ENCODE results near the gene ZSWIM1.
A peak's percentile ranks its signal among the peaks of the same experiment; 100 is the strongest.

ZSWIM1 gene

GRCh38 chr20:45852326-45852725, 28.7 kb upstream of the ZSWIM1 start:
- TF ChIP-seq, protein P1, sequence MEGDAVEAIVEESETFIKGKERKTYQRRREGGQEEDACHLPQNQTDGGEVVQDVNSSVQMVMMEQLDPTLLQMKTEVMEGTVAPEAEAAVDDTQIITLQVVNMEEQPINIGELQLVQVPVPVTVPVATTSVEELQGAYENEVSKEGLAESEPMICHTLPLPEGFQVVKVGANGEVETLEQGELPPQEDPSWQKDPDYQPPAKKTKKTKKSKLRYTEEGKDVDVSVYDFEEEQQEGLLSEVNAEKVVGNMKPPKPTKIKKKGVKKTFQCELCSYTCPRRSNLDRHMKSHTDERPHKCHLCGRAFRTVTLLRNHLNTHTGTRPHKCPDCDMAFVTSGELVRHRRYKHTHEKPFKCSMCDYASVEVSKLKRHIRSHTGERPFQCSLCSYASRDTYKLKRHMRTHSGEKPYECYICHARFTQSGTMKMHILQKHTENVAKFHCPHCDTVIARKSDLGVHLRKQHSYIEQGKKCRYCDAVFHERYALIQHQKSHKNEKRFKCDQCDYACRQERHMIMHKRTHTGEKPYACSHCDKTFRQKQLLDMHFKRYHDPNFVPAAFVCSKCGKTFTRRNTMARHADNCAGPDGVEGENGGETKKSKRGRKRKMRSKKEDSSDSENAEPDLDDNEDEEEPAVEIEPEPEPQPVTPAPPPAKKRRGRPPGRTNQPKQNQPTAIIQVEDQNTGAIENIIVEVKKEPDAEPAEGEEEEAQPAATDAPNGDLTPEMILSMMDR (IDR thresholded peaks at IDR 0.05; ENCODE audit: insufficient read depth, low read length), result no peak
- TF ChIP-seq POLR2AphosphoS5 (IDR thresholded peaks at IDR 0.05; ENCODE audit: low read depth), result no peak
- TF ChIP-seq SPI1 (IDR thresholded peaks at IDR 0.05; ENCODE audit: borderline replicate concordance, low read depth), result no peak
- no peak for TF ChIP-seq GABPA (IDR thresholded peaks at IDR 0.05; ENCODE audit: low read depth)
- TF ChIP-seq, protein P2, sequence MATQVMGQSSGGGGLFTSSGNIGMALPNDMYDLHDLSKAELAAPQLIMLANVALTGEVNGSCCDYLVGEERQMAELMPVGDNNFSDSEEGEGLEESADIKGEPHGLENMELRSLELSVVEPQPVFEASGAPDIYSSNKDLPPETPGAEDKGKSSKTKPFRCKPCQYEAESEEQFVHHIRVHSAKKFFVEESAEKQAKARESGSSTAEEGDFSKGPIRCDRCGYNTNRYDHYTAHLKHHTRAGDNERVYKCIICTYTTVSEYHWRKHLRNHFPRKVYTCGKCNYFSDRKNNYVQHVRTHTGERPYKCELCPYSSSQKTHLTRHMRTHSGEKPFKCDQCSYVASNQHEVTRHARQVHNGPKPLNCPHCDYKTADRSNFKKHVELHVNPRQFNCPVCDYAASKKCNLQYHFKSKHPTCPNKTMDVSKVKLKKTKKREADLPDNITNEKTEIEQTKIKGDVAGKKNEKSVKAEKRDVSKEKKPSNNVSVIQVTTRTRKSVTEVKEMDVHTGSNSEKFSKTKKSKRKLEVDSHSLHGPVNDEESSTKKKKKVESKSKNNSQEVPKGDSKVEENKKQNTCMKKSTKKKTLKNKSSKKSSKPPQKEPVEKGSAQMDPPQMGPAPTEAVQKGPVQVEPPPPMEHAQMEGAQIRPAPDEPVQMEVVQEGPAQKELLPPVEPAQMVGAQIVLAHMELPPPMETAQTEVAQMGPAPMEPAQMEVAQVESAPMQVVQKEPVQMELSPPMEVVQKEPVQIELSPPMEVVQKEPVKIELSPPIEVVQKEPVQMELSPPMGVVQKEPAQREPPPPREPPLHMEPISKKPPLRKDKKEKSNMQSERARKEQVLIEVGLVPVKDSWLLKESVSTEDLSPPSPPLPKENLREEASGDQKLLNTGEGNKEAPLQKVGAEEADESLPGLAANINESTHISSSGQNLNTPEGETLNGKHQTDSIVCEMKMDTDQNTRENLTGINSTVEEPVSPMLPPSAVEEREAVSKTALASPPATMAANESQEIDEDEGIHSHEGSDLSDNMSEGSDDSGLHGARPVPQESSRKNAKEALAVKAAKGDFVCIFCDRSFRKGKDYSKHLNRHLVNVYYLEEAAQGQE (IDR thresholded peaks at IDR 0.05; ENCODE audit: insufficient replicate concordance, low read depth), result no peak
- Histone ChIP-seq H3K27me3 (ENCODE audit: insufficient read depth, poor library complexity, severe bottlenecking) (no peaks in the 10 kb centered on the region), H3K4me3 (replicated peaks; ENCODE audit: insufficient read depth, low read length) (no peak overlapping the region), H3K27ac (replicated peaks) (no peak overlapping the region)
- DNase-seq (ENCODE audit: low read depth in 1 of 2, low spot score in 1 of 2), result no peak

DNA sequence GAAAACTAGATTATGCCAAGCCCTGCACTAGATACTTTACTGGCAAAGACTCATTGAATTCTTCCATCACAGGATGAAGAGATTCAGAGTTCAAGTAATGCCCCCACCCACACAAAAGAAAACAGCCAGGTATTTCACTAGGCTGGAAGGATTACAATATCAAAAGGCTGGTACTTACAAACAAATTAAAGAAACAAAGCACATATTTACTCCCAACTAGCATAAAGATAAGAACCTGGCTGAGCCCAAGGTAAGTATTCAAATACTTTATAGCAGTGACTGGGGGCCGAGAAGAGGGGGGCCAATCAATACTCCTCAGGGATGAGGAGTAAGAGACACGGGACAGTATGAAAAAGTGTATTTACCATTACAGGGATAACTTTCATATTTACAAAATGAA, 27.5 kb upstream of the ZSWIM1 start:
- no peak overlapping the region for H3K4me3 ChIP-seq (replicated peaks; ENCODE audit: insufficient read depth, low read length)
- no peak for DNase-seq (ENCODE audit: low read depth in 1 of 2, low spot score in 1 of 2)
- H3K27me3 ChIP-seq (ENCODE audit: insufficient read depth, poor library complexity, severe bottlenecking), result no peaks in the 10 kb centered on the region
- H3K27ac ChIP-seq (replicated peaks), result no peak overlapping the region
- TF ChIP-seq POLR2AphosphoS5 (IDR thresholded peaks at IDR 0.05; ENCODE audit: low read depth) (no peak), SPI1 (IDR thresholded peaks at IDR 0.05; ENCODE audit: borderline replicate concordance, low read depth) (no peak), GABPA (IDR thresholded peaks at IDR 0.05; ENCODE audit: low read depth) (no peak)
- TF ChIP-seq, protein P1 (IDR thresholded peaks at IDR 0.05; ENCODE audit: insufficient read depth, low read length), result no peak
- TF ChIP-seq, protein P2 (IDR thresholded peaks at IDR 0.05; ENCODE audit: insufficient replicate concordance, low read depth), result no peak

- TF ChIP-seq POLR2AphosphoS5 (IDR thresholded peaks at IDR 0.05; ENCODE audit: low read depth) (peak; percentile 69; the same call in 1 of the 2 replicates), SPI1 (IDR thresholded peaks at IDR 0.05; ENCODE audit: borderline replicate concordance, low read depth) (peak; percentile 55; the same call in 1 of the 2 replicates), GABPA (IDR thresholded peaks at IDR 0.05; ENCODE audit: low read depth) (peak; percentile 98)
- TF ChIP-seq, protein P1 (IDR thresholded peaks at IDR 0.05; ENCODE audit: insufficient read depth, low read length), result no peak
- TF ChIP-seq, protein P2 (IDR thresholded peaks at IDR 0.05; ENCODE audit: insufficient replicate concordance, low read depth), result peak; percentile 41
- no peaks in the 10 kb centered on the region for H3K27me3 ChIP-seq (ENCODE audit: insufficient read depth, poor library complexity, severe bottlenecking)
- H3K27ac ChIP-seq (replicated peaks), result peak within 1 kb of the TSS; percentile 77
- peak; percentile 99 to 100 for DNase-seq (ENCODE audit: low read depth in 1 of 2, low spot score in 1 of 2)
- peak within 1 kb of the TSS; percentile 94 for H3K4me3 ChIP-seq (replicated peaks; ENCODE audit: insufficient read depth, low read length)
These were observed 23.7 kb upstream of the ZSWIM1 start, which contains the start of the genes ACOT8 and ZSWIM3 for GRCh38 chr20:45857114-45857881. ACOT8 (minus strand) TSS chr20:45857392; CDS start chr20:45857315, 77 bp downstream. ZSWIM3 (plus strand) TSS chr20:45857614; CDS start chr20:45857826, 212 bp downstream.

All from HL-60 (cell line).